GM23338 (cell line): ENCODE measurements around the gene UBE3A. TPM values are rescaled to one million over a fixed set of nuclear protein-coding genes. Genes with fewer than 3 reads are reported as not detected.

ENCODE experiments used
- ATAC-seq: fragments of 200-7000 bp; cut with Tn5 transposase; 3 replicates; pipeline ENCODE4 v1.9.1; 2020
- DNase-seq: peaks from one replicate; pipeline ENCODE4 v3.0.0-alpha.2; 2015; ENCODE audit warnings: low spot score
- H2AFZ ChIP-seq: fragments of 200-600 bp; sonication (generic); 2 replicates; pipeline ENCODE4 v1.8.0; 2016; ENCODE audit warnings: antibody characterized with exemption, mild to moderate bottlenecking, moderate library complexity
- H3F3A ChIP-seq: fragments of 200-600 bp; sonication (generic); replicated peaks from 2 replicates; pipeline ENCODE4 v1.8.0; 2017; ENCODE audit warnings: antibody characterized with exemption, mixed run types, low read depth
- H3K27ac ChIP-seq: fragments of 200-600 bp; sonication (generic); 2 replicates; pipeline ENCODE4 v1.6.1; 2016; ENCODE audit warnings: low read depth
- H3K27me3 ChIP-seq: fragments of 200-600 bp; sonication (generic); 2 replicates; pipeline ENCODE4 v1.8.0; 2016; ENCODE audit warnings: mild to moderate bottlenecking, mixed run types, moderate library complexity; ENCODE audit not compliant: insufficient read depth
- H3K36me3 ChIP-seq: fragments of 200-600 bp; sonication (generic); 2 replicates; pipeline ENCODE4 v1.8.0; 2016; ENCODE audit warnings: mild to moderate bottlenecking; ENCODE audit not compliant: insufficient read depth
- H3K4me1 ChIP-seq: fragments of 200-600 bp; sonication (generic); 2 replicates; pipeline ENCODE4 v1.8.0; 2016; ENCODE audit warnings: mild to moderate bottlenecking, moderate library complexity; ENCODE audit not compliant: insufficient read depth
- H3K4me2 ChIP-seq: fragments of 200-600 bp; sonication (generic); 2 replicates; pipeline ENCODE4 v1.7.1; 2017; ENCODE audit warnings: mixed run types
- H3K4me3 ChIP-seq: fragments of 200-600 bp; sonication (generic); 2 replicates; pipeline ENCODE4 v1.6.1; 2016; ENCODE audit warnings: mixed run types
- H3K79me2 ChIP-seq: fragments of 200-600 bp; sonication (generic); replicated peaks from 2 replicates; pipeline ENCODE4 v1.8.0; 2017; ENCODE audit warnings: mild to moderate bottlenecking; ENCODE audit not compliant: insufficient read depth
- H3K9me2 ChIP-seq: fragments of 200-600 bp; sonication (generic); 2 replicates; pipeline ENCODE4 v1.8.0; 2017; ENCODE audit not compliant: insufficient read depth
- H4K20me1 ChIP-seq: fragments of 200-600 bp; sonication (generic); replicated peaks from 2 replicates; pipeline ENCODE4 v1.8.0; 2017; ENCODE audit warnings: mild to moderate bottlenecking; ENCODE audit not compliant: insufficient read depth
- H3K27ac Mint-ChIP-seq: 2 replicates; pipeline ENCODE4 v1.8.0; 2020; ENCODE audit warnings: inconsistent platforms, mild to moderate bottlenecking, moderate library complexity, mixed read lengths
- H3K27me3 Mint-ChIP-seq: 3 replicates; pipeline ENCODE4 v1.8.0; 2022; ENCODE audit warnings: low read depth, mild to moderate bottlenecking, moderate library complexity, mixed read lengths, inconsistent platforms; ENCODE audit not compliant: insufficient read depth, poor library complexity
- H3K36me3 Mint-ChIP-seq: 3 replicates; pipeline ENCODE4 v1.8.0; 2021; ENCODE audit warnings: low read depth, mild to moderate bottlenecking, inconsistent platforms, moderate library complexity, mixed read lengths
- H3K4me1 Mint-ChIP-seq: 3 replicates; pipeline ENCODE4 v1.8.0; 2020; ENCODE audit warnings: mild to moderate bottlenecking, inconsistent platforms, mixed read lengths
- H3K4me3 Mint-ChIP-seq: 3 replicates; pipeline ENCODE4 v1.8.0; 2021; ENCODE audit warnings: moderate library complexity, mild to moderate bottlenecking, inconsistent platforms, mixed read lengths
- H3K9me3 Mint-ChIP-seq: 3 replicates; pipeline ENCODE4 v1.8.0; 2020; ENCODE audit warnings: moderate library complexity, mild to moderate bottlenecking, inconsistent platforms, mixed read lengths
- CTCF ChIP-seq, 2 experiments: fragments of 200-600 bp in 1 of 2; sonication (generic) in 1 of 2; conservative IDR thresholded peaks; 2 replicates each; pipeline versions ENCODE4 v1.5.1 to v1.6.1; 2016 to 2017; ENCODE audit warnings: antibody characterized with exemption in 2 of 2, low read depth in 2 of 2, mild to moderate bottlenecking in 2 of 2, moderate library complexity in 1 of 2
- ETS1 ChIP-seq: IDR thresholded peaks from 2 replicates; pipeline ENCODE4 v1.6.1; 2016; ENCODE audit warnings: antibody characterized with exemption
- EZH2 ChIP-seq: fragments of 200-600 bp; sonication (generic); IDR thresholded peaks from one replicate; pipeline ENCODE4 v1.8.0; 2017; ENCODE audit warnings: antibody characterized with exemption, mild to moderate bottlenecking, low read depth; ENCODE audit not compliant: unreplicated experiment
- JUNB ChIP-seq: IDR thresholded peaks from one replicate; pipeline ENCODE4 v1.6.1; 2016; ENCODE audit warnings: antibody characterized with exemption; ENCODE audit not compliant: unreplicated experiment
- NANOG ChIP-seq: IDR thresholded peaks from 2 replicates; pipeline ENCODE4 v1.6.1; 2016; ENCODE audit warnings: antibody characterized with exemption, borderline replicate concordance
- POLR2AphosphoS5 ChIP-seq: IDR thresholded peaks from 2 replicates; pipeline ENCODE4 v1.6.1; 2016; ENCODE audit warnings: antibody characterized with exemption, low read depth
- REST ChIP-seq: IDR thresholded peaks from one replicate; pipeline ENCODE4 v1.6.1; 2018; ENCODE audit warnings: antibody characterized with exemption; ENCODE audit not compliant: unreplicated experiment
- ZNF114 ChIP-seq: fragments of 250-450 bp; sonication (Bioruptor Pico); IDR thresholded peaks from 2 replicates; pipeline ENCODE4 v1.5.0; 2020; ENCODE audit warnings: mild to moderate bottlenecking, moderate library complexity
- ZNF331 ChIP-seq: fragments of 250-450 bp; sonication (Bioruptor Pico); IDR thresholded peaks from 2 replicates; pipeline ENCODE4 v1.5.0; 2020; ENCODE audit warnings: low read depth, mild to moderate bottlenecking, moderate library complexity
- ZNF462 ChIP-seq: fragments of 250-450 bp; sonication (Bioruptor Pico); IDR thresholded peaks from 2 replicates; pipeline ENCODE4 v1.5.0; 2020; ENCODE audit warnings: mild to moderate bottlenecking, moderate library complexity
- polyA plus RNA-seq: library from polyadenylated mRNA; unstranded; fragments of >200 nt; fragmentation: Nextera tagmentation; extraction: Ambion mirVana; gene quantifications from 2 replicates; pipeline ENCODE4 v1.2.1, GENCODE V29; 2016
- total RNA-seq: library from RNA; depleted of rRNA; stranded (reverse); fragments of >200 nt; shearing (Covaris generic); gene quantifications from 2 replicates; pipeline ENCODE4 v1.2.3, GENCODE V29; 2014

Gene UBE3A
- total and polyA plus RNA-seq, 2 experiments from 2014 or later: 96.1 to 150 TPM

GRCh38 chr15:25402342-25402741, 36.5 kb downstream of the UBE3A start:
- Mint-ChIP-seq H3K27ac (no peak overlapping the region), H3K4me3 (no peak overlapping the region), H3K27me3 (peaks cover under 1% of the 10 kb centered on the region), H3K36me3 (peaks cover 53% of the 10 kb centered on the region), H3K9me3 (no peaks in the 10 kb centered on the region), H3K4me1 (peaks cover 50% of the 10 kb centered on the region)
- Histone ChIP-seq H3K4me3 (no peak overlapping the region), H3K36me3 (no peaks in the 10 kb centered on the region), H3K9me2 (no peaks in the 10 kb centered on the region), H3K27me3 (no peaks in the 10 kb centered on the region), H3K4me2 (no peak overlapping the region; the same call in 1 of the 2 replicates), H3K79me2 (peaks cover 80% of the 10 kb centered on the region), H3F3A (no peaks in the 10 kb centered on the region), H3K27ac (no peak overlapping the region), H2AFZ (no peak overlapping the region), H4K20me1 (no peaks in the 10 kb centered on the region), H3K4me1 (peaks cover 35% of the 10 kb centered on the region)
- no peak for TF ChIP-seq NANOG
- TF ChIP-seq REST: no peak
- no peak for TF ChIP-seq ZNF114 (CRISPR knock-in tag)
- TF ChIP-seq ZNF331: no peak
- no peak for TF ChIP-seq ZNF462 (CRISPR knock-in tag)
- no peak for TF ChIP-seq POLR2AphosphoS5
- TF ChIP-seq JUNB: no peak
- no peak for TF ChIP-seq EZH2
- no peak for TF ChIP-seq ETS1
- no peak for TF ChIP-seq CTCF (conservative IDR thresholded peaks at IDR 0.05; ENCODE audit: low read depth in 2 of 2)
- DNase-seq: no peak
- no peak for ATAC-seq
